Fibroblast of skin of left biceps (primary cell): Measurements from ENCODE around the gene EEF1E1.
"Not testable (repeated sequence)": the region's sequence is repeated elsewhere in the genome, so short reads cannot be mapped to it uniquely, and the experiment has no call there.

ENCODE experiments used
- DNase-seq, 2 experiments: peaks; one replicate each; pipeline ENCODE4 v3.0.0-alpha.2; 2013; ENCODE audit warnings: low read depth in 2 of 2

The EEF1E1 gene

DNA sequence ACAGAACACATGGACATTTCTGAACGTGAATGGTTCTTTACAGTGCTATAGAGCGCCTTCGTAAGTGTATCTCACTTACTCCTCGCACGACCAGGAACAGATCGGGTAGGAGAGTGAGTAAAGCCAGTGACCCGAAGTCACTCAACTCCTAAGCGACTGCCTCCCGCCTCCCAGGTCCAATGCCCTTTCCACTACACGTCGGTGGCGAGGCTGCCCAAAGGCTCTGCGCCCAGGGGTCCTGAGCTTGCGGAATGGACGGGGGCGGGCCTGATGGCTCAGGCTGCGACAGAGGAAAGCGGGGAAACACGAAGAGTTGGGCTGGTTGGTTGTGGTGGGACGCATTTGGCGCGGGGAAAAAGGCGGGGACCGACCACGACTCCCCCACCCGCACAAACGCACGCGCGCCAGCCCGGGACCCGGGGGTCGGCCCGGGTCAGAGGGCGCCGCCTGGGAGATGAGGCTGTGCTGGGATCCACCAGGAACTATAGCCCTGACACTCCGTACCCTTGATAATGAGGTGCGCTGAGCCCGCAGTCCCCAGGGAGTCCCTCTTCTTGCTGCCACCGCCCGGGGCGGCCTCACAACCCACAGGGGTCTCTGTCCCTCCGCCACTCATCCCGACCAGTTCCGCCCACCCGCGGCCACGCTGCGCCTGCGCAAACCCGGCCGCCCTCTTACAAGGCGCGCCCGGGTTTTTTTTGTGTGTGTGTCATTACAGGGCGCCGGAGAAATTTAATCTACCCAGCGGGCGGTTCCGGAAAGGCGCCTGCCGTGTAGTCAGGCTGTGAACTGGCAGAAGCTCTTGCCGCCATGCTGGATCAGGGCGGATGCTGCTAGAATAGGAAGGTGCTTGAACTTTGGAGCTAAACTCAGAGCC, 38.3 kb downstream of the EEF1E1 start, which contains the start of gene BLOC1S5:
Gene BLOC1S5, minus strand, starts transcription at position 629 of the 877 bp plus-strand sequence. Its CDS starts 13 bp downstream, at position 616.
- peak; percentile 91 to 93 for DNase-seq

DNA sequence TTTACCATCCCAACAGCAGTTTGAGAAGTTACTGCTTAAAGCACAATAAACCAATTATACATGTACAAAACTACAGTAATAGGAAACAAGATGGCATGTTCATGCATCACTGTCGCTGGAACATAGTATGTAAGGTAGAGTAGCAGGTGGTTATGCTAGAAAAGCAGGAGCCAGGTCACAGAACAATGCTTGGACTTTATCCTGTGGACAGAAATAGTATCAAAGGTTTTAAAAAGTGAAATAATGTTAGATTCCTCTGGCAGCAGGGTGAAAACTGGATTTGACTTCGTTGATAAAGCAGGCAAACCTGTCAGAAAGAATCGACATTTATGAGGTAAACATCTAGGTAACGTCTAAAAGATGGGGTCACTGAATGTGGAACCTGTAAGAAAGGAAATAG, 40.6 kb downstream of the EEF1E1 start:
- DNase-seq = no peak

DNA sequence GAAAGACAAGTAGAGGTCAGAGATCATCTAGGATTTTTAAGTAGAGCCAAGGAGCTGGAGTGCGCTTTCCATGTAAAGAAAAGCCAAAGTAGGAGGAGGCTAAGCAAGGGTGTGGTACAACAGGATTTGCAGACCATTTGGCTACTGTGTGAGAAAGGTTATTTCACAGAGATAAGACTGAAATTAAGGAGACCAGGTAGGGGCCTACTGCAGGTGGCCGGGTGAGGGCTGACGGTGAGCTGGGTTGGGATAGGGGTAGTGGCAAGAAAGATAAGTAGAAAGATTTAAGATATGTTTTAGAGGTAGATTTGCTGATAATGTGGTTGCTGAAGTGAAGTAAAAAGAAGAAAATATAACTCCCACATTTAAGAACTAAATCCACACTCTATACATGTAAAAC, 42.0 kb downstream of the EEF1E1 start:
- DNase-seq = no peak

DNA sequence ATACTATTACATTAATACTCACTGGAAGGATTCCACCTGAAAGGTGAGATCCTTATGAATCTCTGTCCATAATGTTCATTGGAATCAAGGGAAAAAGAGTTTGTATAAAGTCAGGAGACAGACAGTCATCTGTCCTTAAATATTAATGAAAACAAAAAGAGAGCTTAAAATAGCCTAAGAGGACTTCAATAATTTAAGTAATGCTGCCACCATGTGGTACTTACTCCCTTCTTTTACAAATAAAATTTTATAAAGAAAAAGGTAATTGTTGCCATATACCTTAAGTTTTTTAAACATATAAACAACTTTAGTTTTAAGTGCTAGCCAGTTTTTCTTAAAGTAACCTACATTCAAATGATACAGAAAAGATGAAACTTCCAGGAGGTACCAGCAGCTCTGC, 43.2 kb downstream of the EEF1E1 start:
- DNase-seq = no peak

DNA sequence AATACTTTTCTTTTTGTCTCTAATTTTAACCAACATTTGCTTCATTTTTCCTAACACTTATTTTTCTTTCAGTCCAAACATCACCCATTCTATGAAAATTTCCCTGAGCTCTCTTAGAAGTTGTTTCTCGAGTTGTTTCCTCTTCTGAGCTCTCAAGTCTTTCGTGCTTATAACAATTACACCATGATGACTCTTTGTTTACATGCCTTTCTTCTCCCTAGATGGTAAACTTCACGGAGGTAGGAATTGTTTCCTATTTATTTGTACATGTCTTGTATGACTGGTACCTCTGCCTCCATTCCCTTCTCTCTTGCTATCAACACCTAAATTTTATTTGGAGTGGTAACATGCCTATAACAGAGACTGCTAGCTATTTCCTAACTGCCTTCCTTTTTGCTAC, 44.6 kb downstream of the EEF1E1 start:
- DNase-seq = no peak

DNA sequence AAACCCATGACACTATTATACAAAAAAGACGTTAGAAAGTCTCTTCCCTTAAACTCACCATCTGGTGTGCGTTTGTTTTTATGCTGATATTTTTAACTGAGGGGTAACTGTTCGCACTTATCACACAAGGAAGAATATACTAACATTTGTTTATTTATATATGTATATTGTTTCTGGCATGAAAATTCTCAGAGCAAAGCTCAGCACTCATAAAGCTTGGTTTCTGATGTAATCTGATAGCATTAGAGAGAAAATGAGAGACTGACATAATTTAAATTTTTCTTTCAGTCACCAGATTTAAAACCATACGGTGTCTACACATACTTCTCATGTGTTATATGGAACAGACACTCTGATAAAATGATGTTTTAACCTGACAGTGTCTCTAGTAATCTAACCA, 45.1 kb downstream of the EEF1E1 start:
- DNase-seq = no peak

DNA sequence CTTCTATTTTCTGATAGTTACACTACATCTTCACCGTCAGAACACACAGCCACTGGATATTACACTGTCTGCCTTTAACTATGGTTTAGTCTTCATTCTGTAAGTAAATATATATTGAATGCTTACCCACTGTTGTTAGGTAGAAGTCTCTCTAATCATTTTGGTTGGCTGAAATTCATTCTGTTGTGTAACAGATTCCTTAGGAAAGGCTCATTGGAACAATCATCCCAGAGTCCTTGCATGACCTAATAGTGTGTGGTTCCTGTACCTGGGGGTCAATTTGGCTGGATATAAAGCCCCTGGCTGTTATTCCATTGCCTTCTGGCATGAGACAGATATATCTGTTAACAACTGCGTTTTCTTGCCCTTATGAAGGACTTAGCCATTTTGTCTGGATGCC, 48.1 kb downstream of the EEF1E1 start:
- no peak for DNase-seq

DNA sequence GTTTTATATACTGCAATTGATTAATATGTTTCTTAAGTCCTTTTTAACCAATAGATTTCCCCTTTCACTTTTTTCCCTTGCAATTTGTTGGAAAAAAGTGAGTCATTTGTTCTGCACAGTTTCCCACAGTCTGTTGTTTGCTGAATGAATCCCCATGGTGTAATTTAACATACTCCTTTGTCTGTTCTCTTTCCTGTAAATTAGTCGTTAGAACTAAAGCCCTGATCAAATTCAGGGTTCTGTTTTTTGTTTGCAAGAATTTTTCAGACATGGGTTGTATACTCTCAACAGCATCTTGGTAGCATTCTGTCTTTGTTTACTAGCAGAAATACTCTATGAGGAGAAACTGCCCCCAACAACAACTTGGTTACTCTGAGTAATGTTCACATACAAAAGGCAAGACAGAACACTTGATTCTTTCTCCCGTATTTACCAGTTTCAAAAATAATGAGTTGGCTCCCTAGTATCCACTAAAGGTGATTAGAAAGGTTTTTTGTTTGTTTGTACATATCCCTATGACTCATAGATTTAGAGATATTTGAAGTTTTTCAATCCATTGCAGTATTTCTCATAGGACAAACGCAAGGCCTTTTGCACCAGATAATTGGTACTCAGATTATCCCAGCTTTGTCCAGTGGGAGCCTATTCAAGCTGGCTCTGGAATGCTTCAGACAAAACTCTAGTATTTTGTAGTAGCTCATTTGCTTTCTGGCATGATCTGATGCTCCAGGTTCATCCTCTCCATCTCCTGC, 54.6 kb downstream of the EEF1E1 start:
- no peak for DNase-seq

DNA sequence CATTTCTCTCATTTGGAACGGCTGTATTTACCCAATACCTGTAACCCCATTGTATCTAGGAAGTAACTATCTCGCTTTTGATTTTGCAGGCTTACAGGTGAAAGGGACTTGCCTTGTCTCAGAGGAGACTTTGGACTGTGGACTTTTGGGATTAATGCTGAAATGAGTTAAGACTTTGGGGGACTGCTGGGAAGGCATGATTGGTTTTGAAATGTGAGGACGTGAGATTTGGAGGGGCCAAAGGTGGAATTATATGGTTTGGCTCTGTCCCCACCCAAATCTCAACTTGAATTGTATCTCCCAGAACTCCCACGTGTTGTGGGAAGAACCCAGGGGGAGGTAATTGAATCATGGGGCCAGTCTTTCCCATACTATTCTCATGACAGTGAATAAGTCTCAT, 56.6 kb downstream of the EEF1E1 start:
- DNase-seq = not testable (repeated sequence)

DNA sequence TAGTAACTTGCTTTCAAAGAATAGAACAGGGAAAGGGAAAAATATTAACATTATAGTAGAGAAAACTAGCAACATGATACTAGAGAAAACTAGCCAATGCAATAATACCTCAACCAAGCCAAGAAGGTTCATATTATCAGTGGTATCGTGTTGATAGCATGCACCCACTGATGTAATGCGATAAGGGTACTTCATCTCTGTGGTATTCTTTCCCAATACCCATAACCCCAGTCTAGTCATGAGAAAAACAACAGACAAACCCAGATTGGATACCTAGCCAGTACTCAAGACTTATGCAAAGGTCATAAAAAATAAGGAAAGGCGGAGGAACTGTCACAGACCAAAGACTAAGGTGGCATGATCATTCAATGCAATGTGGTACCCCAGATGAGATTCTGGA, 59.1 kb downstream of the EEF1E1 start:
- no peak for DNase-seq

DNA sequence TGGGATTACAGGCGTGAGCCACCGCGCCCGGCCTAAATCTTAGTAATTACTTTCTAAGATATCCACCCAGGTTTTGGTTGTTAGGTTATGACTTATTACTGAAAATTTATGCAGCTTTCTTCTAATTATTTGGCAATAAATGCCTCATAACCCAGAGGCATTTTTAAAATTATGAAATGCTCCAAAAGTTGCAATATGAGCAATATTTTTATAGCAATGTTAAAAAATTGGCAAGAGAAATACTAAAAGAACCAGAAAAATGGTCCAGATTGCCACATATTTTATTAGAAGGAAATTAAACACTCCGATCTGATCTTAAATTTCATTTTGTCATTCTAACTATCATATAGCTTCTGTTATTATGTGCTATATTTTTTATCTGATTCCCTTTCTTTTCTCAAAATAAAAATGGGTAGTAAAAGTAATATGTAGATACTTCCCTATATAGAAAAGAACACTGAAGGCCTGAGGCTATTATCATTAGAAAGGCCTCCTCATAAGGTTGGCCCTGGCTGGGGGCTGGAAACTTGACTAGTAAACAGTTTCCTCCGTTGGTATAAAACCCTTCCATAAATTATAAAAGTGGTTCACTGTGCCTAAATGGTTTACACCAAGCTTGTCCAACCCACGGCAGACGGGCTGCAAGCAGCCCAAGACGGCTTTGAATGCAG, 60.3 kb downstream of the EEF1E1 start:
- DNase-seq = no peak

DNA sequence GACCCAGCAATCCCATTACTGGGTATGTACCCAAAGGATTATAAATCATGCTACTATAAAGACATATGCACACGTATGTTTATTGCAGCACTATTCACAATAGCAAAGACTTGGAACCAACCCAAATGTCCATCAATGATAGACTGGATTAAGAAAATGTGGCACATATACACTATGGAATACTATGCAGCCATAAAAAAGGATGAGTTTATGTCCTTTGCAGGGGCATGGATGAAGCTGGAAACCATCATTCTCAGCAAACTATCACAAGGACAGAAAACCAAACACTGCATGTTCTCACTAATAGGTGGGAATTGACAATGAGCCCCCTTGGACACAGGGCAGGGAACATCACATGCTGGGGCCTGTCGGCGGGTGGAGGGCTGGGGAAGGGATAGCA, 68.2 kb downstream of the EEF1E1 start:
- DNase-seq = not testable (repeated sequence)

DNA sequence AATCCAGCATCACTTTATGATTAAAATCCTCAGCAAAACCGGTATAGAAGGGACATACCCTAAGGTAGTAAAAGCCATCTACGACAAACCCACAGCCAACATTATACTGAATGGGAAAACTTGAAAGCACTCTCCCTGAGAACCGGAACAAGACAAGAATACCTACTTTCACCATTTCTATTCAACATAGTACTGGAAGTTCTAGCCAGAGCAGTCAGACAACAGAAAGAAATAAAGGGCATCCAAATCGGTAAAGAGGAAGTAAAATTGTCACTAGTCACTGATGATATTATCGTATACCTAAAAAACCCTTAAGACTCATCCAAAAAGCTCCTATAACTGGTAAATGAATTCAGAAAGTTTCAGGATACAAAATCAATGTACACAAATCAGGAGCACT, 71.4 kb downstream of the EEF1E1 start:
- no peak for DNase-seq
